ENCODE measurements around the gene LIN37. TPM values are rescaled to one million over a fixed set of nuclear protein-coding genes. Genes with fewer than 3 reads are reported as not detected.

The LIN37 gene
- total and polyA plus RNA-seq, 2 of the 13 experiments (the other 11 are each of a cell fraction or from before 2014, with no cell fraction given) = 6.3 to 8.7 TPM

- H3K4me1 ChIP-seq (ENCODE audit: insufficient read depth, low read length) = peaks cover 29% of the 10 kb centered on the region
- ATAC-seq (no peak), FAIRE-seq (no peak), DNase-seq (ENCODE audit: low spot score) (no peak)
- H3K27me3 ChIP-seq (ENCODE audit: control insufficient read depth in 1 of 2, insufficient read depth in 2 of 2, low read length in 2 of 2) = no peaks in the 10 kb centered on the region
- TF ChIP-seq NONO (IDR thresholded peaks at IDR 0.05) (no peak), NONO (CRISPR knock-in tag; conservative IDR thresholded peaks at IDR 0.05) (no peak), PAWR (CRISPR knock-in tag; IDR thresholded peaks at IDR 0.05; ENCODE audit: borderline replicate concordance) (no peak), HNRNPK (IDR thresholded peaks at IDR 0.05; ENCODE audit: low read depth, low read length, poor library complexity, severe bottlenecking) (peak; percentile 31), CCDC6 (CRISPR knock-in tag; IDR thresholded peaks at IDR 0.05) (peak; percentile 29; the same call in 1 of the 2 replicates), MLXIP (CRISPR knock-in tag; IDR thresholded peaks at IDR 0.05; ENCODE audit: borderline replicate concordance) (0 out of 2 replicates have a peak, but pooled peaks have one; percentile 21), HNRNPLL (IDR thresholded peaks at IDR 0.05; ENCODE audit: low read depth, low read length, poor library complexity, severe bottlenecking) (no peak), BRD4 (CRISPR knock-in tag; IDR thresholded peaks at IDR 0.05) (peak; percentile 53; the same call in 1 of the 2 replicates), CERS6 (CRISPR knock-in tag; IDR thresholded peaks at IDR 0.05) (no peak), SP4 (CRISPR knock-in tag; IDR thresholded peaks at IDR 0.05) (no peak), ZNF724P (CRISPR knock-in tag; IDR thresholded peaks at IDR 0.05; ENCODE audit: borderline replicate concordance) (peak; percentile 9; the same call in 1 of the 2 replicates), NR1H2 (CRISPR knock-in tag; IDR thresholded peaks at IDR 0.05; ENCODE audit: borderline replicate concordance, low read depth) (no peak), RAD21 (CRISPR knock-in tag; IDR thresholded peaks at IDR 0.05) (peak; percentile 33), PATZ1 (CRISPR knock-in tag; IDR thresholded peaks at IDR 0.05) (peak; percentile 73; the same call in 1 of the 2 replicates)
- intact Hi-C loops (cut with micrococcal nuclease; ENCODE audit: unreplicated experiment) (loop anchor here (2.0 to 10.0 kb wide), 2 partner anchors 21 to 45 kb away; partner anchors contain the start of gene KMT2B), in situ Hi-C loops (cut with HindIII; ENCODE audit: extremely low pct_ligation_motif_present, low pct_unique_long_range_greater_than_20kb) (no loop called here)
- peak overlapping the region; percentile 70 for H3K9ac ChIP-seq (ENCODE audit: insufficient read depth, low read depth, low read length)
- peaks cover 13 to 37% of the 10 kb centered on the region in 2 experiments; a peak in 4 of 5 replicates for H3K36me3 ChIP-seq (replicated peaks in 1 of 2; ENCODE audit: control insufficient read depth in 1 of 2, insufficient read depth in 2 of 2, low read length in 2 of 2)
- peak overlapping the region; percentile 84 for H3K4me2 ChIP-seq (ENCODE audit: low read depth, low read length)
- H3K27ac ChIP-seq (ENCODE audit: extremely low read length, insufficient read depth, low read length) = peak overlapping the region; percentile 89
- WGBS (ENCODE audit: low lambda C conversion rate) = 2% methylated on average over 13 of the region's 16 CpGs
- H3K4me3 ChIP-seq (replicated peaks in 1 of 3; ENCODE audit: insufficient read depth in 1 of 3, low read depth in 2 of 3, low read length in 3 of 3) = peak overlapping the region; percentile 65 to 84 (median 80)
- no TSS peak for BruUV-seq (replicated peaks)
- no peak overlapping the region for H2AFZ ChIP-seq (ENCODE audit: low read length)
- H3K9me3 ChIP-seq (ENCODE audit: low read length) = no peaks in the 10 kb centered on the region
- ChIA-PET POLR2A (interaction anchor here (0.9 to 4.6 kb wide), 25 partner anchors 8 to 191 kb away, joined by 3 to 69 read pairs (median 5); partner anchors contain the start of genes HAUS5, HSPB6, LIN37 and PROSER3), CTCF (ENCODE audit: low intra/inter-chr PET ratio, low total read pairs) (interaction anchor here (1.4 kb wide), 1 partner anchor 47 kb away, joined by 3 read pairs; no protein-coding TSS in a partner anchor)
- no peaks in the 10 kb centered on the region for H3K79me2 ChIP-seq (ENCODE audit: insufficient read depth, low read length)
- H4K20me1 ChIP-seq (ENCODE audit: insufficient read depth, low read length) = no peaks in the 10 kb centered on the region
These were observed 8.3 kb upstream of the LIN37 start for GRCh38 chr19:35740108-35740422.
